ENCODE results near the gene CTRL. TPM values are rescaled to one million over a fixed set of nuclear protein-coding genes. Genes with fewer than 3 reads are reported as not detected.

Gene CTRL
- polyA plus RNA-seq, 3 donors: 0.69 to 17.4 (median 1.6) TPM

DNA sequence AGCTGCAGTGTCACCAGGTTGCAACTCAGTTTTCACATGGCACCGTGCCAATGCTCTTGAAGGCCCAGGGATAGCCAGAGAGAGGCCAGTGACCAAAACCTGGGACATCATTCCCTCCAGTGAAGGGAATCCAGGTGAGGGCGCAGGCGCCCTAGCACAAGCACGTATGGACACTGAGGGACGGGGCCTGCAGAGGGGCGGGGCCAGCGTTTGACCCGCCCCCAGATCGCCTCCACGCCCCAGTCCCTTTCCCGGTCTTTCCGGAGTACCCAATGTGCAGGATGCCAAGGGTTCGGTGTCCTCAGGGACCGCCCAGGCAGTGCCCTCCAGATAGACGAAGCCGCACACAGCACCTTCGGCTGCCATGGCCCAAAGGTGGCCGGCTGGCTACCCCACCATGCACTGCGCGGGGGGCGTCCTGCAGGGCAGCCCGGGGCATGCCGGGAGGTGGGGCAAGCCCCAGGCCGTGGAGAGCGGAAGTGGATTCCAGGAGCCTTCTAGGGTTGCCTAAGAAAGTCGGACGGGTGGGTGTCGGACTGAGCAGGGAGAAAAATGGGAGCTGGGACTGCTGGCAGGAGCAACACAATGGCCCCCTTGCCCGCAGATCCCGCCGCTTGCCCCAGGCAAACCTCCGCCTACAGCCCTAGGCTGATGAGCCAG is 32.1 kb upstream of the CTRL start:
- H3K36me3 Mint-ChIP-seq: peaks cover 44 to 53% of the 10 kb centered on the region in 2 donors
- H3K4me3 ChIP-seq (replicated peaks in 1 of 3; ENCODE audit: low read depth in 2 of 3, low read length in 3 of 3): no peak overlapping the region
- H3K36me3 ChIP-seq (replicated peaks in 1 of 2; ENCODE audit: control insufficient read depth in 1 of 2, insufficient read depth in 2 of 2, low read length in 2 of 2): peaks cover 34 to 52% of the 10 kb centered on the region in 2 donors
- no peaks in the 10 kb centered on the region for H3K27me3 Mint-ChIP-seq (ENCODE audit: low read depth in 3 of 3)
- TF ChIP-seq, protein P1, sequence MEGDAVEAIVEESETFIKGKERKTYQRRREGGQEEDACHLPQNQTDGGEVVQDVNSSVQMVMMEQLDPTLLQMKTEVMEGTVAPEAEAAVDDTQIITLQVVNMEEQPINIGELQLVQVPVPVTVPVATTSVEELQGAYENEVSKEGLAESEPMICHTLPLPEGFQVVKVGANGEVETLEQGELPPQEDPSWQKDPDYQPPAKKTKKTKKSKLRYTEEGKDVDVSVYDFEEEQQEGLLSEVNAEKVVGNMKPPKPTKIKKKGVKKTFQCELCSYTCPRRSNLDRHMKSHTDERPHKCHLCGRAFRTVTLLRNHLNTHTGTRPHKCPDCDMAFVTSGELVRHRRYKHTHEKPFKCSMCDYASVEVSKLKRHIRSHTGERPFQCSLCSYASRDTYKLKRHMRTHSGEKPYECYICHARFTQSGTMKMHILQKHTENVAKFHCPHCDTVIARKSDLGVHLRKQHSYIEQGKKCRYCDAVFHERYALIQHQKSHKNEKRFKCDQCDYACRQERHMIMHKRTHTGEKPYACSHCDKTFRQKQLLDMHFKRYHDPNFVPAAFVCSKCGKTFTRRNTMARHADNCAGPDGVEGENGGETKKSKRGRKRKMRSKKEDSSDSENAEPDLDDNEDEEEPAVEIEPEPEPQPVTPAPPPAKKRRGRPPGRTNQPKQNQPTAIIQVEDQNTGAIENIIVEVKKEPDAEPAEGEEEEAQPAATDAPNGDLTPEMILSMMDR (IDR thresholded peaks at IDR 0.05): no peak
- no peaks in the 10 kb centered on the region for H3K9me3 Mint-ChIP-seq
- H3K4me1 ChIP-seq (ENCODE audit: control insufficient read depth in 1 of 2, insufficient read depth in 2 of 2, low read length in 2 of 2): peaks cover 15 to 22% of the 10 kb centered on the region in 2 donors
- H3K27me3 ChIP-seq (ENCODE audit: control insufficient read depth in 2 of 2, insufficient read depth in 2 of 2, low read length in 2 of 2): no peaks in the 10 kb centered on the region
- H3K27ac Mint-ChIP-seq: no peak overlapping the region
- no peak overlapping the region for H3K4me3 Mint-ChIP-seq
- no peak overlapping the region for H3K9ac ChIP-seq (ENCODE audit: insufficient read depth, low read length, poor library complexity, severe bottlenecking)
- peaks cover 23% of the 10 kb centered on the region for H3K79me2 ChIP-seq (ENCODE audit: insufficient read depth, low read length)
- no peak for DNase-seq
- no peak overlapping the region for H3K4me2 ChIP-seq (replicated peaks; ENCODE audit: extremely low read depth, low read length, poor library complexity, severe bottlenecking)
- no peak overlapping the region for H3K27ac ChIP-seq (ENCODE audit: low read depth in 1 of 2, low read length in 2 of 2)
- intact Hi-C loops (cut with micrococcal nuclease): no loop called here
- H4K20me1 ChIP-seq (ENCODE audit: insufficient read depth, low read length): peaks cover 47% of the 10 kb centered on the region
- peaks cover 20% of the 10 kb centered on the region for H3K4me1 Mint-ChIP-seq
- WGBS (ENCODE audit: insufficient coverage): 92% methylated on average over 27 of the region's 32 CpGs
- no peak overlapping the region for H2AFZ ChIP-seq (ENCODE audit: insufficient read depth, low read depth, low read length, poor library complexity, severe bottlenecking)
- no peaks in the 10 kb centered on the region for H3K9me3 ChIP-seq (replicated peaks in 1 of 2; ENCODE audit: control insufficient read depth in 1 of 2, insufficient read depth in 1 of 2, low read length in 2 of 2)

DNA sequence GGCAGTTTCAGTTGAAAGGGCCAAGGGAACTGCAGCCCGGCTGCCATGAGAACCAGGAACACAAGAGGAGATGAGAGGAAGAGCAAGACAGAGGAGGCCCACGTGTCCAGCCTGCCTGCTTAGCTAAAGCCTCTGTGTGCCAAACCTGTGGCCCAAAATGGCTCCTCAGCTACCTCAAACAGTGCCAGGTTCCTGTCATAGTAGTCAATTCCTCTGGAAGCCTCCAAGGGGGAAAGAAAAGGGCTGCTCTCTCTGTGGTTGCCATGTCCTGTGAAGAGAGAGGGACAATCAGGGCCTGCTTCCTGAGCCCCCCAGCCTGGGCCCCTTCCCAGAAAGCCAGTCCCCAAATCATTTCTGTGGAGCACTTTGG is 31.6 kb upstream of the CTRL start:
- Histone ChIP-seq H3K36me3 (replicated peaks in 1 of 2; ENCODE audit: control insufficient read depth in 1 of 2, insufficient read depth in 2 of 2, low read length in 2 of 2) (peaks cover 38 to 57% of the 10 kb centered on the region in 2 donors), H3K9ac (ENCODE audit: insufficient read depth, low read length, poor library complexity, severe bottlenecking) (no peak overlapping the region), H3K79me2 (ENCODE audit: insufficient read depth, low read length) (peaks cover 23% of the 10 kb centered on the region), H3K4me1 (ENCODE audit: control insufficient read depth in 1 of 2, insufficient read depth in 2 of 2, low read length in 2 of 2) (peaks cover 15 to 19% of the 10 kb centered on the region in 2 donors), H3K27me3 (ENCODE audit: control insufficient read depth in 2 of 2, insufficient read depth in 2 of 2, low read length in 2 of 2) (no peaks in the 10 kb centered on the region), H3K27ac (ENCODE audit: low read depth in 1 of 2, low read length in 2 of 2) (no peak overlapping the region), H3K4me3 (replicated peaks in 1 of 3; ENCODE audit: low read depth in 2 of 3, low read length in 3 of 3) (no peak overlapping the region), H3K9me3 (replicated peaks in 1 of 2; ENCODE audit: control insufficient read depth in 1 of 2, insufficient read depth in 1 of 2, low read length in 2 of 2) (no peaks in the 10 kb centered on the region), H2AFZ (ENCODE audit: insufficient read depth, low read depth, low read length, poor library complexity, severe bottlenecking) (no peak overlapping the region), H4K20me1 (ENCODE audit: insufficient read depth, low read length) (peaks cover 47% of the 10 kb centered on the region), H3K4me2 (replicated peaks; ENCODE audit: extremely low read depth, low read length, poor library complexity, severe bottlenecking) (no peak overlapping the region)
- H3K36me3 Mint-ChIP-seq: peaks cover 49 to 58% of the 10 kb centered on the region in 2 donors
- H3K27ac Mint-ChIP-seq: no peak overlapping the region
- TF ChIP-seq, protein P1 (IDR thresholded peaks at IDR 0.05): no peak
- H3K27me3 Mint-ChIP-seq (ENCODE audit: low read depth in 3 of 3): no peaks in the 10 kb centered on the region
- peaks cover 20% of the 10 kb centered on the region for H3K4me1 Mint-ChIP-seq
- H3K9me3 Mint-ChIP-seq: no peaks in the 10 kb centered on the region
- WGBS (ENCODE audit: insufficient coverage): 91% methylated on average over 1 of the region's 2 CpGs
- intact Hi-C loops (cut with micrococcal nuclease): no loop called here
- no peak for DNase-seq
- no peak overlapping the region for H3K4me3 Mint-ChIP-seq

All from CD14-positive monocyte (primary cell).